Neural cell (in vitro differentiated cells): ENCODE results near the gene MUC6.

Experiments
- CTCF ChIP-seq: fragments of 450-650 bp; IDR thresholded peaks from 2 replicates; pipeline ENCODE4 v1.5.1; 2014; ENCODE audit warnings: antibody characterized with exemption, mild to moderate bottlenecking, moderate library complexity; ENCODE audit not compliant: poor library complexity, severe bottlenecking
- EP300 ChIP-seq: fragments of 450-650 bp; conservative IDR thresholded peaks from 2 replicates; pipeline ENCODE4 v1.6.1; 2014; ENCODE audit warnings: antibody characterized with exemption, mild to moderate bottlenecking, moderate library complexity; ENCODE audit not compliant: poor library complexity, severe bottlenecking
- EZH2 ChIP-seq: fragments of 200-600, 300-800 bp; shearing (Covaris generic), sonication (generic); IDR thresholded peaks from 2 replicates; pipeline ENCODE4 v1.6.1; 2014; ENCODE audit warnings: antibody characterized with exemption, low read length, borderline replicate concordance, mild to moderate bottlenecking; ENCODE audit not compliant: insufficient read depth, poor library complexity, severe bottlenecking
- MXI1 ChIP-seq: fragments of 450-650 bp; conservative IDR thresholded peaks from 2 replicates; pipeline ENCODE4 v1.6.1; 2014; ENCODE audit warnings: antibody characterized with exemption, mild to moderate bottlenecking; ENCODE audit not compliant: poor library complexity, severe bottlenecking
- POLR2AphosphoS5 ChIP-seq: IDR thresholded peaks from 2 replicates; pipeline ENCODE4 v1.6.1; 2012
- RAD21 ChIP-seq: fragments of 450-650 bp; conservative IDR thresholded peaks from 2 replicates; pipeline ENCODE4 v1.6.1; 2014; ENCODE audit warnings: antibody characterized with exemption, mild to moderate bottlenecking, moderate library complexity
- REST ChIP-seq: IDR thresholded peaks from 2 replicates; pipeline ENCODE4 v1.6.1; 2012; ENCODE audit warnings: borderline replicate concordance
- SMC3 ChIP-seq: fragments of 450-650 bp; conservative IDR thresholded peaks from 2 replicates; pipeline ENCODE4 v1.6.1; 2014; ENCODE audit warnings: antibody characterized with exemption, mild to moderate bottlenecking, moderate library complexity; ENCODE audit not compliant: poor library complexity
- TAF1 ChIP-seq: IDR thresholded peaks from 2 replicates; pipeline ENCODE4 v1.6.1; 2012; ENCODE audit warnings: low read depth

DNA sequence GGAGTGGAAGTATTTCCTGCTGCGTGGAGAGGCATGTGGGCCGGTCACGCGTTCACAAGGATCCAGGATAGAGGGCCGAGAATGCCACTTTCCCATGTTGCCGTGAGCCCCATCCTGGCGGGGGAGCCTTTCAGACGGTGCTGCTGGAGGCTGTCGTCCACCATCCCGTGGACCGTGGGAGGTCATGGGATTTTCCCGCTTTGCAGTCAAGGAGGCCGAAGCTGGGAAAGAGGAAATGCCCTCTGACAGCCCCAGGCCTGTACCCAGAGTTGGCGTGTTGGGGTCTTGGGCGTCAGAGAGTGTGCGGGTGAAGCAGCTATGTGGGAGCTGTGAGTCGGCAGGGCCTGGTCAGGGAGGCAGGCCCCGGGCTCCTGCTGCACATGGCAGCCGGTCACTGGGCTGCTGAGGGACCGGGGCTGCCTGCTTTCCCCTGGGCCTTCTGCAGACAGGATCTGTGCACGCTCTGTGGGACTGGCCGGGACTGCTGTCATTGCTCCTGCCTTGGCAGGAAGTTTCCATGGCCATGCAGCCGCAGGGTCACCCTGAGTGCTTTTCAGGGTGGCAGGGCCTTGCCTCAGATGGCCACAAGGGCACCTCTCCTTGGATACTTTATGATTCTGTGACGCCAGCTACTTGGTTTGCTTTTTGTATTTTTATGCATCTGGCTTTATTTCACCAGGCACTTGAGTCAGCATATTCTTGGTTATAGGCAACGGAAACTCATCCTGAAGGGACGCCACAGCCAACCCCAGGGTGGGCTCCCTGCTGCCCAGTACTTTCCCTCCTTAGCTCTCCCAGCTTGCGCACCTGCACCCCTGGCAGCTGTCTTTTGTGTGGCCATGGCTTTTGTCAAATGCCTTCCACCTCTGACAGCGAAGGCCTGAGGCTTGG, 58.4 kb downstream of the MUC6 start:
- TF ChIP-seq EP300 (no peak), CTCF (no peak), POLR2AphosphoS5 (no peak), SMC3 (no peak), EZH2 (no peak), REST (no peak), MXI1 (no peak), RAD21 (no peak), TAF1 (no peak)
